Measurements from ENCODE around the gene ADCY6.

ADCY6 gene

DNA sequence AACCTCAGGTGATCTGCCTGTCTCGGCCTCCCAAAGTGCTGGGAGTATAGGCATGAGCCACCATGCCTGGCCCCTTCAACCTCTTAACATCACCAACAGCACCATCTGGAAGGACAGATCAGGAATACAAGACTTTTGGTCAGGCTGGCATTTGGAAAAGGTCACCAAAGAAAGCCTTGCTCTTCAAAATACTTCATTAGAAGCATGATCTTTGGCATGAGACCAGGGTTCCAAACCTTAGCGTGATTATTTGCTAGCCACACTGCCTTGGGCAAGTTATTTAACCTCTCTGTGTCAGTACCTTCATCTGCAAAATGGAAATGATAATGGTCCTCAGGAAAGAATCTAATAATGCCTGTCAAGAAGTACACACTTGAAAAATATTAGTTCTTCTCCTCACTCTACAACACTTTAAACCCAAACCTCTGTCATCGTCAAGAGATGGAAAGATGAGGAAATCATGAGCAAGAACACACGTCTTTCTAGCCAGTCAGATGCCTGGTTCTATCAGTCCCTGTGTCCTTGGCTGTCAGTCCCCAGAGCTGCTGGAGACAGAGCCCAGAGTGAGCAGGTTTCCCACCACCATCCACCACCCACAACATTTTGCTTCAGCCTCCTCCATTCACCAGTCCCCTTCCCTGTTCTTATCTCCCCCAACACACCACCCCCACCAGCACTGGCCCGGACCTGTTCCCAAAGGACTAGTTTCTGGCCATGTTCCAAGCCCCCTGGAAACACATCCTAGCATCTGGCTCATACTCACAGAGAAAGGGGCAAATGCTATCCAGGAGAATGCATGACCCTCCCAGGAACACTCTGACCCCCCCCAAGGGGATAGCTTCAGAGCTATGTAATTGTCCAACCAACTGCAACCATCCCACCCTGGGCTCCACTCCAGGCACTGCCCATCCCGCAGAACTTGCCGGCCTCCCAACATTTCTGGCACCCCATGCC is 2.0 kb downstream of the ADCY6 start:
- Histone ChIP-seq H3K27me3 (ENCODE audit: insufficient read depth, poor library complexity, severe bottlenecking) (peaks cover 27% of the 10 kb centered on the region), H3K4me3 (replicated peaks; ENCODE audit: insufficient read depth, low read length) (no peak overlapping the region), H3K27ac (replicated peaks) (no peak overlapping the region)
- TF ChIP-seq, protein P1, sequence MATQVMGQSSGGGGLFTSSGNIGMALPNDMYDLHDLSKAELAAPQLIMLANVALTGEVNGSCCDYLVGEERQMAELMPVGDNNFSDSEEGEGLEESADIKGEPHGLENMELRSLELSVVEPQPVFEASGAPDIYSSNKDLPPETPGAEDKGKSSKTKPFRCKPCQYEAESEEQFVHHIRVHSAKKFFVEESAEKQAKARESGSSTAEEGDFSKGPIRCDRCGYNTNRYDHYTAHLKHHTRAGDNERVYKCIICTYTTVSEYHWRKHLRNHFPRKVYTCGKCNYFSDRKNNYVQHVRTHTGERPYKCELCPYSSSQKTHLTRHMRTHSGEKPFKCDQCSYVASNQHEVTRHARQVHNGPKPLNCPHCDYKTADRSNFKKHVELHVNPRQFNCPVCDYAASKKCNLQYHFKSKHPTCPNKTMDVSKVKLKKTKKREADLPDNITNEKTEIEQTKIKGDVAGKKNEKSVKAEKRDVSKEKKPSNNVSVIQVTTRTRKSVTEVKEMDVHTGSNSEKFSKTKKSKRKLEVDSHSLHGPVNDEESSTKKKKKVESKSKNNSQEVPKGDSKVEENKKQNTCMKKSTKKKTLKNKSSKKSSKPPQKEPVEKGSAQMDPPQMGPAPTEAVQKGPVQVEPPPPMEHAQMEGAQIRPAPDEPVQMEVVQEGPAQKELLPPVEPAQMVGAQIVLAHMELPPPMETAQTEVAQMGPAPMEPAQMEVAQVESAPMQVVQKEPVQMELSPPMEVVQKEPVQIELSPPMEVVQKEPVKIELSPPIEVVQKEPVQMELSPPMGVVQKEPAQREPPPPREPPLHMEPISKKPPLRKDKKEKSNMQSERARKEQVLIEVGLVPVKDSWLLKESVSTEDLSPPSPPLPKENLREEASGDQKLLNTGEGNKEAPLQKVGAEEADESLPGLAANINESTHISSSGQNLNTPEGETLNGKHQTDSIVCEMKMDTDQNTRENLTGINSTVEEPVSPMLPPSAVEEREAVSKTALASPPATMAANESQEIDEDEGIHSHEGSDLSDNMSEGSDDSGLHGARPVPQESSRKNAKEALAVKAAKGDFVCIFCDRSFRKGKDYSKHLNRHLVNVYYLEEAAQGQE (IDR thresholded peaks at IDR 0.05; ENCODE audit: insufficient replicate concordance, low read depth), result no peak
- no peak for TF ChIP-seq POLR2AphosphoS5 (IDR thresholded peaks at IDR 0.05; ENCODE audit: low read depth)
- TF ChIP-seq, protein P2, sequence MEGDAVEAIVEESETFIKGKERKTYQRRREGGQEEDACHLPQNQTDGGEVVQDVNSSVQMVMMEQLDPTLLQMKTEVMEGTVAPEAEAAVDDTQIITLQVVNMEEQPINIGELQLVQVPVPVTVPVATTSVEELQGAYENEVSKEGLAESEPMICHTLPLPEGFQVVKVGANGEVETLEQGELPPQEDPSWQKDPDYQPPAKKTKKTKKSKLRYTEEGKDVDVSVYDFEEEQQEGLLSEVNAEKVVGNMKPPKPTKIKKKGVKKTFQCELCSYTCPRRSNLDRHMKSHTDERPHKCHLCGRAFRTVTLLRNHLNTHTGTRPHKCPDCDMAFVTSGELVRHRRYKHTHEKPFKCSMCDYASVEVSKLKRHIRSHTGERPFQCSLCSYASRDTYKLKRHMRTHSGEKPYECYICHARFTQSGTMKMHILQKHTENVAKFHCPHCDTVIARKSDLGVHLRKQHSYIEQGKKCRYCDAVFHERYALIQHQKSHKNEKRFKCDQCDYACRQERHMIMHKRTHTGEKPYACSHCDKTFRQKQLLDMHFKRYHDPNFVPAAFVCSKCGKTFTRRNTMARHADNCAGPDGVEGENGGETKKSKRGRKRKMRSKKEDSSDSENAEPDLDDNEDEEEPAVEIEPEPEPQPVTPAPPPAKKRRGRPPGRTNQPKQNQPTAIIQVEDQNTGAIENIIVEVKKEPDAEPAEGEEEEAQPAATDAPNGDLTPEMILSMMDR (IDR thresholded peaks at IDR 0.05; ENCODE audit: insufficient read depth, low read length), result no peak
- TF ChIP-seq SPI1 (IDR thresholded peaks at IDR 0.05; ENCODE audit: borderline replicate concordance, low read depth), result no peak
- no peak for TF ChIP-seq GABPA (IDR thresholded peaks at IDR 0.05; ENCODE audit: low read depth)
- DNase-seq (ENCODE audit: low read depth in 1 of 2, low spot score in 1 of 2), result no peak

DNA sequence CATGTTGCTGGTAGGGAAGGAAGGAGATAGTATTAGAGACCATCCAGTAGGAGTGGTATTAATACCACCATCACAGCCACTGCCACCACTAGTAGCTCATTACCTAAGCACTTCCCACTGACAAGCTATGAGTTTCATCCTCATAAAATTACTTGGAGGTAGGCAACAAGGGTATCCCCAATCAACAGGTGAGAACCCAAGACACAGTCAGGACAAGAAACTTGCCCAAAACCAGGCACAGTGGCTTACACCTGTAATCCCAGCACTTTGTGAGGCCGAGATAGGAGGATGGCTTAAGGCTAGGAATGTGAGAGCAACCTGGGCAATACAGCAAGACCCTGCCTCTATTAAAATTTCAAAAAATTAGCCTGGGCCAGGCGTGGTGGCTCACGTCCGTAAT is 5.5 kb downstream of the ADCY6 start:
- Histone ChIP-seq H3K27me3 (ENCODE audit: insufficient read depth, poor library complexity, severe bottlenecking) (peaks cover 12% of the 10 kb centered on the region), H3K27ac (replicated peaks) (no peak overlapping the region), H3K4me3 (replicated peaks; ENCODE audit: insufficient read depth, low read length) (no peak overlapping the region)
- DNase-seq (ENCODE audit: low read depth in 1 of 2, low spot score in 1 of 2), result no peak
- TF ChIP-seq, protein P2 (IDR thresholded peaks at IDR 0.05; ENCODE audit: insufficient read depth, low read length), result no peak
- TF ChIP-seq, protein P1 (IDR thresholded peaks at IDR 0.05; ENCODE audit: insufficient replicate concordance, low read depth), result no peak
- no peak for TF ChIP-seq GABPA (IDR thresholded peaks at IDR 0.05; ENCODE audit: low read depth)

DNA sequence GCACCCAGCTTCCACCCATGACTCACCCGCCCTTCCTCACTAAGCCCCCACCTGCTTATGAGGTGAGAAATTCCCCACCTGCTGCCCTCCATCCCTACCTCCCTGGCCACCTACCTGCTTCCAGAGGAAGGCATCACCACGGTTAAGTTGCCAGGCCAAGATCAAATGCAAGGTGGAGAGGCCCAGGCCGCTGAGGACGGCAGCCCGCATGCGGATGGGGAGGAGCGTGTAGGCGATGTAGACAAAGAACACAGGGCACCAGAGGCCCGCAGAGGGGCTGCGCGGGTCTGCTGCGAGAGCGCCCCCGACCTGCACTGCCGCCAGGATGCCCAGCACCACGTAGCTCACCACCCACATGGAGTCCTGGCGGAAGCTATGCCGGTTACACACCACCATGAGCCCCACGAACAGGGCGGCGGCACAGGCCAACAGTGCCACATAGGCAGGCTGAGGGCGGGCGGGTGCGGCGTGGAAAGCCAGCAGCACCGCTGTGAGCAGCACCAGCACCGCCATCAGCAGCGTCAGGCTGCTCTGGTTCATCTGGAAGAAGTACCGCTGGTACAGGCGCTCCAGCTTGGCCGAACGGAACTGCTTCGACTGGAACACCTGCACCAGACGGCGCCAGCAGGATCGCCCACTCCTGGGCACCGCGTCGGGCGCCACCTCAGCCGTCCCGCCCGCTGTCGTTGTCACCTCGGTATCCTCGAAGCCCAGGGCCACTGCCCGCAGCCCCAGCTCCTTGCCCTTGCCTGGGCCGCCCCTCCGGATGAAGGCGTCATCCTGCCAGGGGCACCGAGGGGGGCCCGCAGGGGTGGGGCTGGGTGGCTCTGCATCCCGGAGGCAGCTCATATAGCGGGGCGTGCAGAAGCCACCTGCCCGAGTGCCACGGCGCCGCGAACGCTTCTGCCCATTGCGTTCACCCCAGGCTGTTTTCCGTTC is 6.2 kb downstream of the ADCY6 start:
- DNase-seq (ENCODE audit: low read depth in 1 of 2, low spot score in 1 of 2), result no peak
- H3K27ac ChIP-seq (replicated peaks), result no peak overlapping the region
- peaks cover 5% of the 10 kb centered on the region for H3K27me3 ChIP-seq (ENCODE audit: insufficient read depth, poor library complexity, severe bottlenecking)
- TF ChIP-seq, protein P1 (IDR thresholded peaks at IDR 0.05; ENCODE audit: insufficient replicate concordance, low read depth), result no peak
- TF ChIP-seq SPI1 (IDR thresholded peaks at IDR 0.05; ENCODE audit: borderline replicate concordance, low read depth) (no peak), POLR2AphosphoS5 (IDR thresholded peaks at IDR 0.05; ENCODE audit: low read depth) (no peak), GABPA (IDR thresholded peaks at IDR 0.05; ENCODE audit: low read depth) (no peak)
- TF ChIP-seq, protein P2 (IDR thresholded peaks at IDR 0.05; ENCODE audit: insufficient read depth, low read length), result no peak
- no peak overlapping the region for H3K4me3 ChIP-seq (replicated peaks; ENCODE audit: insufficient read depth, low read length)

Measured in HL-60 (cell line).